SU-DHL-6 (cell line): Measurements from ENCODE around the gene CHST13.

ENCODE experiments used
- H2AFZ ChIP-seq: fragments of 200-600 bp; sonication (generic); 2 replicates; pipeline ENCODE4 v1.6.1; 2014; ENCODE audit warnings: low read depth, mild to moderate bottlenecking, moderate library complexity, mixed read lengths, antibody characterized with exemption, low read length; ENCODE audit not compliant: severe bottlenecking
- H3F3A ChIP-seq: fragments of 200-600 bp; shearing (Covaris generic); 2 replicates; pipeline ENCODE4 v1.6.0; 2016; ENCODE audit warnings: antibody characterized with exemption, mild to moderate bottlenecking; ENCODE audit not compliant: insufficient read depth
- H3K27ac ChIP-seq: fragments of 200-600 bp; sonication (generic); 2 replicates; pipeline ENCODE4 v1.5.1; 2016; ENCODE audit warnings: low read depth, mild to moderate bottlenecking, low read length, moderate library complexity, mixed read lengths
- H3K27me3 ChIP-seq: fragments of 200-600 bp; sonication (generic), shearing (Covaris generic); 2 replicates; pipeline ENCODE4 v1.6.0; 2014; ENCODE audit warnings: mild to moderate bottlenecking, low read length
- H3K36me3 ChIP-seq: fragments of 200-600 bp; sonication (generic); 2 replicates; pipeline ENCODE4 v1.6.1; 2014; ENCODE audit warnings: mild to moderate bottlenecking, low read length, mixed read lengths
- H3K4me2 ChIP-seq: fragments of 300-600, 200-600 bp; shearing (Covaris generic), sonication (generic); 2 replicates; pipeline ENCODE4 v1.6.0; 2014; ENCODE audit warnings: low read length, low read depth, mild to moderate bottlenecking; ENCODE audit not compliant: poor library complexity, severe bottlenecking
- H3K4me3 ChIP-seq: fragments of 200-600 bp; sonication (generic); 2 replicates; pipeline ENCODE4 v1.5.1; 2014; ENCODE audit warnings: antibody characterized with exemption, low read length, mild to moderate bottlenecking, mixed read lengths; ENCODE audit not compliant: insufficient read depth, poor library complexity, severe bottlenecking
- H3K79me2 ChIP-seq: fragments of 200-600 bp; sonication (generic); 2 replicates; pipeline ENCODE4 v1.6.1; 2014; ENCODE audit warnings: mild to moderate bottlenecking, low read length, moderate library complexity; ENCODE audit not compliant: insufficient read depth
- H3K9ac ChIP-seq: fragments of 200-600 bp; sonication (generic); 2 replicates; pipeline ENCODE4 v1.7.0; 2014; ENCODE audit warnings: mild to moderate bottlenecking, low read length
- H3K9me2 ChIP-seq: fragments of 200-600 bp; sonication (generic); replicated peaks from 2 replicates; pipeline ENCODE4 v1.6.1; 2014; ENCODE audit warnings: low read length; ENCODE audit not compliant: insufficient read depth
- H3K9me3 ChIP-seq: fragments of 200-600 bp; sonication (generic); 2 replicates; pipeline ENCODE4 v1.6.1; 2014; ENCODE audit warnings: low read length, mixed read lengths; ENCODE audit not compliant: insufficient read depth
- H4K20me1 ChIP-seq: fragments of 200-600 bp; sonication (generic); 2 replicates; pipeline ENCODE4 v1.6.1; 2014; ENCODE audit warnings: low read depth, mild to moderate bottlenecking, antibody characterized with exemption, low read length, moderate library complexity, mixed read lengths
- CTCF ChIP-seq: fragments of 200-600 bp; sonication (generic); IDR thresholded peaks from one replicate; pipeline ENCODE4 v1.5.1; 2017; ENCODE audit warnings: antibody characterized with exemption, mild to moderate bottlenecking, low read length, moderate library complexity; ENCODE audit not compliant: insufficient read depth, poor library complexity, severe bottlenecking
- EZH2phosphoT487 ChIP-seq: fragments of 200-600 bp; sonication (generic), shearing (Covaris generic); conservative IDR thresholded peaks from 2 replicates; pipeline ENCODE4 v1.6.1; 2018; ENCODE audit warnings: mild to moderate bottlenecking, antibody characterized with exemption, low read length, moderate library complexity, mixed read lengths

Gene CHST13

DNA sequence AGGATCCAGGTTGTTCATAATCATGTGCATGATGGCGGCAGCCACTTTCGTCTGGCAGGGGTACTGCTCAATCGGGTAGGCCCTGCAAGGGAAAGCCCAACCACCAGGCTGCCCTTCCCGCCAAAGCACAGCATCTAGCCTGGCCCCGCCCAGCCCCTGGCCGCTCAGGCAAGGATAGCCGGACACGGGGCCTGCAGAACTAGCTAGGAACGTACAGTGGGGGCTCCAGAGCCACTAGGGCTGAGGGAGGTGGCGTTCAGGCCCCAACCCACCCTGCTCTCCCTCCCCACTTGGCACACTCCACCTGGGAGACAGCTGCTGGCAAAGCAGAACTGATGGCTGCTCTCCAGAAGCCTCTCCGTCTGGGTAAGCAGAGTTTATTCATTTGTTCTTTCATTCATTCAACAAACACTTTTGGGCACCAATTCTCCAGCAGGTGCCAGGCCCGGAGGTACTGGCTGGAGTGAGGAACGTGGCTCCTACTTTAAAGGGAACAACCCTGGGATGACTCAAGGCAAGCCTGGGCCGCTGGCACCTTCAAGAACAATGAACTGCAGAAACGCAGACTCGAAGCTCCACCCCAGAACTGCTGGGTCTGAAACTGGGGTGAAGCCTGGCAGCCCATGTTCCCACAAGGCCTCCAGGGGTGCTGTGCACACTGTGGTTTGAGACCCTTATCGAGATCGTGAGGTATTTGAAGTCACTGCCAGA is 14.2 kb upstream of the CHST13 start:
- Histone ChIP-seq H3K27ac (no peak overlapping the region), H3K79me2 (no peaks in the 10 kb centered on the region), H3K27me3 (no peaks in the 10 kb centered on the region), H3K4me2 (no peak overlapping the region), H3K4me3 (no peak overlapping the region), H3K9me2 (no peaks in the 10 kb centered on the region), H3K36me3 (no peaks in the 10 kb centered on the region), H4K20me1 (no peaks in the 10 kb centered on the region), H3F3A (no peaks in the 10 kb centered on the region), H3K9me3 (no peaks in the 10 kb centered on the region), H2AFZ (no peak overlapping the region), H3K9ac (no peak overlapping the region)
- no peak for TF ChIP-seq EZH2phosphoT487
- no peak for TF ChIP-seq CTCF

DNA sequence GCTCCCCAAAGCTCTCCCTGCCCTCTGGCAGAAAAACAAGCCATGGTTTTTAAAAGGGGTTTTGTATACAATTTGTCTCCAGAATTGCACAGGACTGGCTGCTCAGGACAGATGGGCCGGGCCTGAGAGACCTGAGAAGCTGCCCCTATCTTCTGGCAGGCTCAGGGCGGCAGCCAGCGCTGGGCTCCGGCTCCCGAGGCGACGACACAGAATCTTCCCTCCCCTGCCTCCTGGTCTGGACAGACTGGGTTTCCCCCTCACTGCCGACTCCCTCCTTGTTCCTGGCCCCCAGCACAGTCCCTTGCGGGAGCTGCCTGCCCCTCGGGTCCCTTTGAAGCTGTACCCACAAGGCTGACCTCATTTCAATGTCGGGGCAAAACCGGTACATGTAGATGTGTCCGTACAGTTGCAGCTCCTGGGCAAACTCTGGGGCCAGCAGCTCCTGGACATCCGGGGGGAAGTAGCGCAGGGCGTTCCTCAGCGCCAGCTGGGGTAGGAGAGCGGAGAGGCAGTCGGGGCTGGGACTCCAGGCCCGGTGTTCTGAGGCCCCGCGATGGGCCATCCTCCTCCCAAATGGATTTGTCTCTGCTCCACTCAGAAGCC is 13.5 kb upstream of the CHST13 start:
- TF ChIP-seq CTCF (no peak), EZH2phosphoT487 (no peak)
- H3K9ac ChIP-seq, result no peak overlapping the region
- no peaks in the 10 kb centered on the region for H3F3A ChIP-seq
- no peaks in the 10 kb centered on the region for H4K20me1 ChIP-seq
- H3K4me2 ChIP-seq, result no peak overlapping the region
- H3K79me2 ChIP-seq, result no peaks in the 10 kb centered on the region
- H2AFZ ChIP-seq, result no peak overlapping the region
- H3K36me3 ChIP-seq, result no peaks in the 10 kb centered on the region
- no peaks in the 10 kb centered on the region for H3K27me3 ChIP-seq
- H3K4me3 ChIP-seq, result no peak overlapping the region
- no peaks in the 10 kb centered on the region for H3K9me2 ChIP-seq
- H3K9me3 ChIP-seq, result no peaks in the 10 kb centered on the region
- no peak overlapping the region for H3K27ac ChIP-seq

GRCh38 chr3:126511291-126511690 is 12.7 kb upstream of the CHST13 start:
- Histone ChIP-seq H3K9me3 (no peaks in the 10 kb centered on the region), H3K4me2 (no peak overlapping the region), H3K9me2 (no peaks in the 10 kb centered on the region), H3K27ac (no peak overlapping the region), H2AFZ (no peak overlapping the region), H4K20me1 (no peaks in the 10 kb centered on the region), H3K27me3 (no peaks in the 10 kb centered on the region), H3K36me3 (no peaks in the 10 kb centered on the region), H3K4me3 (no peak overlapping the region), H3K79me2 (no peaks in the 10 kb centered on the region), H3F3A (no peaks in the 10 kb centered on the region), H3K9ac (no peak overlapping the region)
- TF ChIP-seq EZH2phosphoT487 (no peak), CTCF (no peak)
